ENCODE measurements around the gene GDPD5.

- TF ChIP-seq CTCF (IDR thresholded peaks at IDR 0.05; ENCODE audit: low read length) (no peak), EZH2 (IDR thresholded peaks at IDR 0.05; ENCODE audit: borderline replicate concordance, low read length) (no peak)
These were observed 93.9 kb downstream of the GDPD5 start for GRCh38 chr11:75431533-75432525.
